NB4 (cell line): ENCODE data around the gene OR13J1.

Experiments used
- CTCF ChIP-seq: IDR thresholded peaks from one replicate; pipeline ENCODE4 v1.5.1; 2012; ENCODE audit warnings: low read depth, low read length
- MAX ChIP-seq: IDR thresholded peaks from 2 replicates; pipeline ENCODE4 v1.6.1; 2011; ENCODE audit warnings: low read depth, low read length

- no peak for TF ChIP-seq MAX
- no peak for TF ChIP-seq CTCF
Observed at GRCh38 chr9:35891646-35892045, 21.4 kb upstream of the OR13J1 start.
